Measurements from ENCODE around the gene GOLPH3.

DNA sequence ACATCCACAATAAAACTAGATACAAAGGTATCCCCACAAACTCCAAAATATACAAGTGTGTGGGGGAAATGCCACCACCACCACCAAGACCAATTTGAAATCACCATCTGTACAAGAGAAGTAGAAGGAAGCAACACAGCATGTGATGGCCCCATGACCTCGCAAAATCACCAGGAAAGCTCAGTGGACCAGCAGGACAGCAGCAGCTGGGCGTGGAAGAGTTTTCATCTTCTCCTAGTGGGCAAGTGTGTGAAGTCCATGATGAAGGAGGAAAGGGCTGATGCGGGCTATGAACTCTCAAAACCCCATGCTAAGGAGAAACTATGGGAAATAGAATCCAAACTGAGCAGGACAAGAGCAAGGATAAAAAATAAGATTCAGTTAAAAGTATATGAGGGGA lies 58.1 kb downstream of the GOLPH3 start:
- TF ChIP-seq, protein P1, sequence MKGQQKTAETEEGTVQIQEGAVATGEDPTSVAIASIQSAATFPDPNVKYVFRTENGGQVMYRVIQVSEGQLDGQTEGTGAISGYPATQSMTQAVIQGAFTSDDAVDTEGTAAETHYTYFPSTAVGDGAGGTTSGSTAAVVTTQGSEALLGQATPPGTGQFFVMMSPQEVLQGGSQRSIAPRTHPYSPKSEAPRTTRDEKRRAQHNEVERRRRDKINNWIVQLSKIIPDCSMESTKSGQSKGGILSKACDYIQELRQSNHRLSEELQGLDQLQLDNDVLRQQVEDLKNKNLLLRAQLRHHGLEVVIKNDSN (IDR thresholded peaks at IDR 0.05), result no peak
- TF ChIP-seq REST (IDR thresholded peaks at IDR 0.05; ENCODE audit: low read depth) (no peak), RAD21 (IDR thresholded peaks at IDR 0.05; ENCODE audit: low read depth) (no peak), EGR1 (IDR thresholded peaks at IDR 0.05) (no peak), EP300 (IDR thresholded peaks at IDR 0.05; ENCODE audit: borderline replicate concordance) (no peak), FOXM1 (IDR thresholded peaks at IDR 0.05; ENCODE audit: borderline replicate concordance, low read depth) (no peak)

Measured in Ishikawa (cell line).